Central memory CD8-positive, alpha-beta T cell (primary cell): ENCODE results near the gene HERC2.
"Not testable (repeated sequence)": the region's sequence is repeated elsewhere in the genome, so short reads cannot be mapped to it uniquely, and the experiment has no call there.

Experiments
- ATAC-seq: fragments of 150-1000 bp; cut with Tn5 transposase; replicated peaks from 2 replicates; pipeline ENCODE4 v1.10.0; 2022; ENCODE audit warnings: mild to moderate bottlenecking, moderate FRiP score, moderate number of reproducible peaks; ENCODE audit not compliant: poor library complexity, severe bottlenecking; ENCODE audit errors: extremely low read depth
- DNase-seq, 2 donors: peaks; one replicate each; pipeline ENCODE4 v3.0.0; 2021; ENCODE audit warnings: low spot score in 2 of 2
- H3K27ac Mint-ChIP-seq: one replicate; pipeline ENCODE4 v1.8.0; 2022; ENCODE audit warnings: low read depth, mild to moderate bottlenecking, moderate library complexity, mixed read lengths
- H3K27me3 Mint-ChIP-seq: one replicate; pipeline ENCODE4 v1.8.0; 2022; ENCODE audit warnings: mixed read lengths
- H3K36me3 Mint-ChIP-seq: one replicate; pipeline ENCODE4 v1.8.0; 2022; ENCODE audit warnings: mild to moderate bottlenecking, moderate library complexity, mixed read lengths; ENCODE audit not compliant: insufficient read depth
- H3K4me1 Mint-ChIP-seq: one replicate; pipeline ENCODE4 v1.8.0; 2022; ENCODE audit warnings: mixed read lengths
- H3K4me3 Mint-ChIP-seq: one replicate; pipeline ENCODE4 v1.8.0; 2022; ENCODE audit warnings: mild to moderate bottlenecking, moderate library complexity, mixed read lengths
- H3K9me3 Mint-ChIP-seq: one replicate; pipeline ENCODE4 v1.8.0; 2022; ENCODE audit warnings: mixed read lengths

The HERC2 gene

GRCh38 chr15:28269097-28269496, 52.9 kb downstream of the HERC2 start:
- Mint-ChIP-seq H3K27me3 (no peaks in the 10 kb centered on the region), H3K9me3 (no peaks in the 10 kb centered on the region), H3K27ac (no peak overlapping the region), H3K36me3 (peaks cover 26% of the 10 kb centered on the region), H3K4me3 (no peak overlapping the region), H3K4me1 (no peaks in the 10 kb centered on the region)
- ATAC-seq (no peak), DNase-seq (no peak)

DNA sequence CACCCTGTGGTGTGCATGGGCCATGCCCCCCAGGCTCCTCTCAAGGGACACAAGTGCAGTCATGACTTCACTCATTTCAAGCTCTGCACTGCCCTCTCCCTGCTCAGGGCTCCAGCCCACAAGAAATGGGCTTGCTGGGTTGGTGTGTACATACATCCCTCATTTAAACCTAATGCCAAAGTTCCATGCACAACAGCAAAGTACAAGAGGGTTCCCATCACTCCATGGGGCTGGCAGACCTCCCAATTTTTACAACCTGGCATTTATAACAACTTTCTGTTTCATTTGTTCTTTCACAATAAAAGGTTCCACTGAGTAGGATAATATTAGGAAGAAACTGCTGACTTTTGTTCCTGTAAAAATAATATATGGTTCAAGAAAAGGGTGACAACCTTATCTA, 54.3 kb downstream of the HERC2 start:
- H3K9me3 Mint-ChIP-seq: no peaks in the 10 kb centered on the region
- no peak overlapping the region for H3K4me3 Mint-ChIP-seq
- H3K27me3 Mint-ChIP-seq: no peaks in the 10 kb centered on the region
- no peak for DNase-seq
- H3K27ac Mint-ChIP-seq: no peak overlapping the region
- no peaks in the 10 kb centered on the region for H3K4me1 Mint-ChIP-seq
- ATAC-seq: no peak
- peaks cover 26% of the 10 kb centered on the region for H3K36me3 Mint-ChIP-seq

GRCh38 chr15:28265334-28266019, 56.5 kb downstream of the HERC2 start:
- Mint-ChIP-seq H3K36me3 (peaks cover 21% of the 10 kb centered on the region), H3K27me3 (no peaks in the 10 kb centered on the region), H3K9me3 (no peaks in the 10 kb centered on the region), H3K4me1 (peaks cover 6% of the 10 kb centered on the region), H3K4me3 (no peak overlapping the region), H3K27ac (no peak overlapping the region)
- DNase-seq (no peak), ATAC-seq (no peak)

DNA sequence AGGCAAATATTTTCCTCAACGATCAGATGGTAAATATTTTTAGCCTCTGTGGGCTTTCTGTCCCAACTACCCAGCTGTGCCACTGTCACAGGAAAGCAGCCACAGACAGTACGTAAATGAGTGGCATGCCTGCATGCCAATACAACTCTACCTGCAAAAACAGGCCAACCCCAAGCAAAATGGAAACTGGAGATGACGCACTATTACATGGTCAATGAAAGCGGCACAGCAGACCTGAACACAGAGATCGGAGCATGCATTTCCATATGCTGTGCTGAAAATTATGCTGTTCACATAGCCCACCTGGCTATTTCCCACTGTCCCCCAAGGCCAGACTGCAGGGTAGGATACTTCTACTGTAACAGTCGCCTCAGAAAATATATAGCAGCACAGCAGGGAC, 57.8 kb downstream of the HERC2 start:
- DNase-seq (no peak), ATAC-seq (no peak)
- Mint-ChIP-seq H3K27ac (no peak overlapping the region), H3K4me3 (no peak overlapping the region), H3K27me3 (no peaks in the 10 kb centered on the region), H3K9me3 (no peaks in the 10 kb centered on the region), H3K36me3 (peaks cover 23% of the 10 kb centered on the region), H3K4me1 (peaks cover 6% of the 10 kb centered on the region)

DNA sequence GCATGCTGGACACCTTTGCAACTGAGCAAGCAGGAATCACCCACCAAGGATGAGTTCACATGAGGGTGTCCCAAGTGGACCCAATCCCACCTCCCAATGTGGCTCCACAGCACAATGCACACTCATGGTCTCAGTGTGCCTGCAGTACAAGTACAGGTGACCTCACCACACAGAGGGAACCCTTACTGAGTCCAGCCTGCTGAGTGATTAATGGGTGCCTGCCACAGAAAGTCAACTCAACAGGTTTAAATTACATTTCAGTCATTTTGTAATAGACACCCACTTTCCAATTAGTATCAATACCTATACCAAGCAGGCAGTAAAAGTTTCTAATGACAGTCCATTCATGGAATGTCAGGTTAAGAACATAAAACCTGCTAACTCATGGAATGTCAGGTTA, 59.5 kb downstream of the HERC2 start:
- no peak overlapping the region for H3K27ac Mint-ChIP-seq
- ATAC-seq: no peak
- DNase-seq: no peak
- H3K9me3 Mint-ChIP-seq: no peaks in the 10 kb centered on the region
- H3K4me3 Mint-ChIP-seq: no peak overlapping the region
- H3K4me1 Mint-ChIP-seq: peaks cover 6% of the 10 kb centered on the region
- H3K27me3 Mint-ChIP-seq: no peaks in the 10 kb centered on the region
- peaks cover 13% of the 10 kb centered on the region for H3K36me3 Mint-ChIP-seq

GRCh38 chr15:28260722-28261121, 61.3 kb downstream of the HERC2 start:
- no peaks in the 10 kb centered on the region for H3K9me3 Mint-ChIP-seq
- H3K4me3 Mint-ChIP-seq: no peak overlapping the region
- H3K27me3 Mint-ChIP-seq: no peaks in the 10 kb centered on the region
- H3K27ac Mint-ChIP-seq: no peak overlapping the region
- DNase-seq: no peak
- peaks cover 6% of the 10 kb centered on the region for H3K4me1 Mint-ChIP-seq
- ATAC-seq: no peak
- peaks cover 20% of the 10 kb centered on the region for H3K36me3 Mint-ChIP-seq

DNA sequence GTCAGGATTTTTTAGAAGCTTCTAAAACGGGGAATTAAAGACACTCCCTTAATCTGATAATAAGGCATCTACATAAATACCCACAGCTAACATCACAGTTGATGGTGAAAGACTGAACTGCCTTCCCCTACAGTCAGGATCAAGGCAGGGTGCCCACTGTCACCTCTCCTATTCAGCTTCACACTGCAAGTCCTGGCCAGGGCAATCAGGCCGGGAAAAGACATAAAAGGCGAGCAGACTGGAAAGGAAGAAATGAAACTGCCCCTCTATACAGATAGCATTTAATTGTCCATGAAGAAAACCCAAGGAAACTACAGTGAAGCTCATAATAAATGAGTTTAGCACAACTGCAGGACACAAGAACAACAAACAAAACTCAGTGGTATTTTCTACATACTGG, 61.7 kb downstream of the HERC2 start:
- DNase-seq: no peak
- no peaks in the 10 kb centered on the region for H3K27me3 Mint-ChIP-seq
- peaks cover 6% of the 10 kb centered on the region for H3K4me1 Mint-ChIP-seq
- H3K27ac Mint-ChIP-seq: no peak overlapping the region
- no peak for ATAC-seq
- no peaks in the 10 kb centered on the region for H3K9me3 Mint-ChIP-seq
- H3K36me3 Mint-ChIP-seq: peaks cover 21% of the 10 kb centered on the region
- H3K4me3 Mint-ChIP-seq: no peak overlapping the region

DNA sequence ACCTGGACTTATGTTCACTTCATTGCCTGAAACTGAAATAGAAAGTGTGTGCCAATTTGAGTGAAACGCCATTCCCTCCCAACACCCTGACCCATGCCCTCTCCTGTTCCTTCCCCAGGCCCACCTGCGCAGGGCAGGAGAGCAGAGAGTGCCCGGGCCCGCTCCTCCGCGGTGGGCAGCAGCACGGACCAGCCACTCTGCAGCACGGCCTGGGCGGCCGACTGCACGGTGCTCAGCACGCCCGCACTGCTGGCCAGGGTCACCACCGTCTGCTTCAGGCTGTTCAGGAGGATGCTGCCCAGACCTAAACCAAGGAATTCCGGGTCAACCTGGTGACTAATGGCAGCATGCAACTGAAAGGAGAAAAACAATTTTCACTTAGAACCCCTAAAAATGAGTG, 66.0 kb downstream of the HERC2 start:
- Mint-ChIP-seq H3K9me3 (no peaks in the 10 kb centered on the region), H3K27ac (no peak overlapping the region), H3K36me3 (peaks cover 48% of the 10 kb centered on the region), H3K4me1 (no peaks in the 10 kb centered on the region), H3K4me3 (no peak overlapping the region), H3K27me3 (no peaks in the 10 kb centered on the region)
- ATAC-seq (no peak), DNase-seq (no peak)

DNA sequence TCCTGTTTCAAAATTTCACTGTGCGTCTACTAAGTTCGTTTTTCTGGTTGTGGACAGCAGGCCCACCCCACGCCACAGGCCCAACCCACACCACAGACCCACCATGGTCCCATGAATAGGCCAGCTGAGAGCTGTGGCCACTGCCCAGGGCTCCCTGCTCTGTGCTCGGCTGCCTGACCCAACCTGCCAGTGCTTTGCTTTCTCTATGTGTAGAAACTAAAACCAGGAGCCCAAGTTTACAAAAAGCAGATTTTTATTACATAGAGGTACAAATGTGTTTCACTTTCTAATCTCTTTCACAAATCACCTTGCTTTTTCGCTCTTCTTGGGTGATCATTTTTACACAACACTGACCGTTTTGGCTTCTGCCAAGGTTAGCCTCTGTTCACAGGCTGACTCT, 69.1 kb downstream of the HERC2 start:
- no peaks in the 10 kb centered on the region for H3K4me1 Mint-ChIP-seq
- ATAC-seq: no peak
- peaks cover 52% of the 10 kb centered on the region for H3K36me3 Mint-ChIP-seq
- no peaks in the 10 kb centered on the region for H3K9me3 Mint-ChIP-seq
- H3K4me3 Mint-ChIP-seq: no peak overlapping the region
- no peak overlapping the region for H3K27ac Mint-ChIP-seq
- H3K27me3 Mint-ChIP-seq: no peaks in the 10 kb centered on the region
- DNase-seq: no peak

DNA sequence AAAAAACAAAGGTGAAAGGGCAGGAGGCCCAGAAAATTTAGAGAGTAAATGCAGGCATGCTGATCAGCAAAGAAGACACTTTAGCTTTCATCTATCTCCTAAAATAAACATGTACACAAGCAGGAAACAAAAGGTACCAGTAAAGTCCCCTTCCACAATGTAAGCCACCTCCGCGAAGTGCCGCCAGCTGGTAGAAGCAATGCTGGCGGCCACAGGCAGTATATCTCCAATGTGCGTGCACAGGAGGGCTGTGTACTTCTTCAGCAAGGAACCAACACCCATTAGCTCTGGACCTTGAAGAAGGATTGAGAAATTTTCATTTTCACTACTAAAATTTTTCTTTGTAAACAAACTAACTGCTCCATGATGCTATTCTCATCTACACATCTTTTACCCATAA, 75.4 kb downstream of the HERC2 start:
- Mint-ChIP-seq H3K27me3 (no peaks in the 10 kb centered on the region), H3K4me3 (no peak overlapping the region), H3K27ac (no peak overlapping the region), H3K36me3 (peaks cover 30% of the 10 kb centered on the region), H3K4me1 (no peaks in the 10 kb centered on the region), H3K9me3 (no peaks in the 10 kb centered on the region)
- ATAC-seq (no peak), DNase-seq (no peak)

DNA sequence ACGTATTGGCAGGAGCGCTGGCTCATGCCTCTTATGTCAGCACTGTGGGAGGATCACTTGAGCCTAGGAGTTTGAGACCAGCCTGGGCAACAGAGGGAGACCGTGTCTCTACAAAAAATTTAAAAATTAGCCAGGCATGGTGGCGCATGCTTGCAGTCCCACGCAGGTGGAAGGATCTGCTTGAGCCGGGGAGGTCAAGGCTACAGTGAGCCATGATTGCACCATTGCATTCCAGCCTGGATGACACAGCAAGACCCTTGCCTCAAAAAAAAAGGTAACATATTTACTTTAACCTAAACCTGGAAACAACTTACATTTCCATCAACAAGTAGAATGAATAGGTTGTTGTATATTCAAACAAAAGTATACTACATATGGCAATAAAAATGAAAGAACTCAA, 78.1 kb downstream of the HERC2 start:
- no peak for DNase-seq
- Mint-ChIP-seq H3K9me3 (no peaks in the 10 kb centered on the region), H3K4me3 (no peak overlapping the region), H3K36me3 (peaks cover 30% of the 10 kb centered on the region), H3K27ac (no peak overlapping the region), H3K27me3 (no peaks in the 10 kb centered on the region), H3K4me1 (no peaks in the 10 kb centered on the region)
- ATAC-seq: no peak

- no peak for ATAC-seq
Observed at GRCh38 chr15:28243399-28243798, 78.6 kb downstream of the HERC2 start.

DNA sequence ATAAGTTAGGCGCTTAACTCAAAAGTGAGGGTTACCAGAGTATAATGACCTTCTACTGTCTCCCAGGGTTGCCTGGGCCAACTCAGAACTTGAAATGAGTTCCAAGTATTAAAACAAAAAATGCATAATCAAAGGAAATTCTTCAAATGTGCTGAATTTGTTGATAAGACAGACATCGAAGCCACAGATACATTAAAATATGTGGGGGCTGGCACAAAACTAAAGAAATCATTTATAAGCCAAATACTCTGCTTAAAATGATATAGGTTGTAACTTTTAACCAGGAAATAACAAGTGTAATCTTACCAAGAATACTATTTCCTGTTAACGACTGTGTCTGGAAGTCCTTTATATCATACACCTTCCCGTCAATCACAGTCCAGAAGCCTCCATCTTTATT, 83.7 kb downstream of the HERC2 start:
- peaks cover 28% of the 10 kb centered on the region for H3K36me3 Mint-ChIP-seq
- not testable (repeated sequence) for H3K4me3 Mint-ChIP-seq, H3K9me3 Mint-ChIP-seq, H3K27ac Mint-ChIP-seq, H3K4me1 Mint-ChIP-seq, H3K27me3 Mint-ChIP-seq, ATAC-seq, DNase-seq

More at GRCh38 chr15:28243399-28243798, 78.6 kb downstream of the HERC2 start:
- Mint-ChIP-seq H3K27ac (no peak overlapping the region), H3K4me1 (no peaks in the 10 kb centered on the region), H3K4me3 (no peak overlapping the region), H3K36me3 (peaks cover 28% of the 10 kb centered on the region), H3K9me3 (no peaks in the 10 kb centered on the region), H3K27me3 (no peaks in the 10 kb centered on the region)
- no peak for DNase-seq
